Suppressor macrophage (primary cell): ENCODE data around the gene JAG2.

Experiments used
- DNase-seq, 4 experiments: peaks; one replicate each; pipeline ENCODE4 v3.0.0-alpha.2; 2020 to 2022

Gene JAG2

GRCh38 chr14:105150368-105151083 lies 18.1 kb downstream of the JAG2 start:
- no peak for DNase-seq

- no peak for DNase-seq
These were observed 18.6 kb downstream of the JAG2 start for GRCh38 chr14:105150026-105150367.

GRCh38 chr14:105149146-105149781 lies 19.3 kb downstream of the JAG2 start:
- no peak for DNase-seq

- DNase-seq = no peak
These were observed 19.9 kb downstream of the JAG2 start for GRCh38 chr14:105148604-105149145.

- DNase-seq = no peak
These were observed 20.6 kb downstream of the JAG2 start for GRCh38 chr14:105147671-105148603.

- DNase-seq = no peak
These were observed 21.5 kb downstream of the JAG2 start for GRCh38 chr14:105146976-105147635.

GRCh38 chr14:105146181-105146975 lies 22.2 kb downstream of the JAG2 start:
- DNase-seq = no peak

GRCh38 chr14:105145381-105146180 lies 23.0 kb downstream of the JAG2 start:
- DNase-seq = no peak

- DNase-seq = no peak
These were observed 23.8 kb downstream of the JAG2 start for GRCh38 chr14:105144666-105145380.

- no peak for DNase-seq
These were observed 24.4 kb downstream of the JAG2 start for GRCh38 chr14:105144026-105144665.

- DNase-seq = no peak
These were observed 25.0 kb downstream of the JAG2 start for GRCh38 chr14:105143451-105144025.

GRCh38 chr14:105142651-105143450 lies 25.7 kb downstream of the JAG2 start:
- DNase-seq = no peak

- DNase-seq = no peak
These were observed 26.9 kb downstream of the JAG2 start for GRCh38 chr14:105141486-105142281.

- no peak for DNase-seq
These were observed 27.6 kb downstream of the JAG2 start for GRCh38 chr14:105141026-105141425.

- no peak for DNase-seq
These were observed 28.0 kb downstream of the JAG2 start for GRCh38 chr14:105140581-105140980.

GRCh38 chr14:105139831-105140239 lies 28.7 kb downstream of the JAG2 start:
- no peak for DNase-seq

- no peak for DNase-seq
These were observed 29.3 kb downstream of the JAG2 start for GRCh38 chr14:105139212-105139825.
